Caco-2 (cell line): ENCODE measurements around the gene SORL1-AS1.

Experiments used
- BruUV-seq: library from RNA; stranded (reverse); fragments of 400-500 nt; replicated peaks from 2 replicates; lab custom pipeline; 2021; lab: Mats Ljungman, UMichigan
- CTCF ChIA-PET: fragments of 300-600 bp; sonication (Branson Sonifier 250); formaldehyde crosslinking; loops from one replicate; lab custom pipeline; 2022; ENCODE audit warnings: antibody characterized with exemption; lab: Charles Lee
- POLR2A ChIA-PET: fragments of 300-600 bp; sonication (Branson Sonifier 250); formaldehyde crosslinking; loops from one replicate; lab custom pipeline; 2022; ENCODE audit warnings: antibody characterized with exemption; lab: Charles Lee
- DNase-seq, 2 experiments: peaks; one replicate each; pipeline versions ENCODE4 v3.0.0 to v3.0.0-alpha.2; 2020 to 2022
- H3K27me3 ChIP-seq: replicated peaks from 2 replicates; pipeline ENCODE4 v1.6.0; 2011; ENCODE audit warnings: low read length; ENCODE audit not compliant: control insufficient read depth, insufficient read depth
- H3K36me3 ChIP-seq: 2 replicates; pipeline ENCODE4 v1.5.1; 2011; ENCODE audit warnings: low read length; ENCODE audit not compliant: control insufficient read depth, insufficient read depth
- H3K4me1 ChIP-seq: fragments of 250-450 bp; sonication (Bioruptor Pico); 2 replicates; pipeline ENCODE4 v1.5.1; 2020; ENCODE audit warnings: mild to moderate bottlenecking
- H3K4me3 ChIP-seq: 2 replicates; pipeline ENCODE4 v1.5.1; 2011; ENCODE audit warnings: low read depth, mild to moderate bottlenecking, control low read depth, low read length
- H3K9me3 ChIP-seq: fragments of 250-450 bp; sonication (Bioruptor Pico); 2 replicates; pipeline ENCODE4 v1.5.1; 2020; ENCODE audit warnings: mild to moderate bottlenecking, moderate library complexity
- H3K27ac Mint-ChIP-seq: one replicate; pipeline ENCODE4 v1.8.0; 2022; ENCODE audit warnings: mixed read lengths; ENCODE audit not compliant: unreplicated experiment
- H3K27me3 Mint-ChIP-seq: one replicate; pipeline ENCODE4 v1.8.0; 2022; ENCODE audit warnings: mixed read lengths; ENCODE audit not compliant: insufficient read depth, unreplicated experiment
- H3K36me3 Mint-ChIP-seq: one replicate; pipeline ENCODE4 v1.8.0; 2022; ENCODE audit warnings: mild to moderate bottlenecking, mixed read lengths; ENCODE audit not compliant: insufficient read depth, unreplicated experiment
- H3K4me1 Mint-ChIP-seq: one replicate; pipeline ENCODE4 v1.8.0; 2022; ENCODE audit warnings: low read depth, mixed read lengths; ENCODE audit not compliant: unreplicated experiment
- H3K4me3 Mint-ChIP-seq: one replicate; pipeline ENCODE4 v1.8.0; 2022; ENCODE audit warnings: mild to moderate bottlenecking, moderate library complexity, mixed read lengths; ENCODE audit not compliant: unreplicated experiment
- H3K9me3 Mint-ChIP-seq: one replicate; pipeline ENCODE4 v1.8.0; 2022; ENCODE audit warnings: mixed read lengths; ENCODE audit not compliant: unreplicated experiment
- intact Hi-C: fragments of 100-400 bp; cut with micrococcal nuclease; formaldehyde crosslinking; loops from one replicate; pipeline ENCODE4 v1.10.0; 2022; ENCODE audit not compliant: unreplicated experiment
- TF ChIP-seq, protein P1 (sequence below), 2 experiments: fragments of 200-600 bp in 1 of 2; IDR thresholded peaks; 1 replicate in 1 of 2; 2 replicates in 1 of 2; pipeline versions ENCODE4 v1.5.1 to v1.8.0; 2011 to 2022; ENCODE audit warnings: antibody characterized with exemption in 1 of 2, control low read depth in 1 of 2, inconsistent platforms in 1 of 2, low read depth in 1 of 2, low read length in 1 of 2, mild to moderate bottlenecking in 1 of 2, moderate library complexity in 1 of 2; ENCODE audit not compliant: insufficient read depth in 1 of 2, severe bottlenecking in 1 of 2, unreplicated experiment in 1 of 2

SORL1-AS1 gene

DNA sequence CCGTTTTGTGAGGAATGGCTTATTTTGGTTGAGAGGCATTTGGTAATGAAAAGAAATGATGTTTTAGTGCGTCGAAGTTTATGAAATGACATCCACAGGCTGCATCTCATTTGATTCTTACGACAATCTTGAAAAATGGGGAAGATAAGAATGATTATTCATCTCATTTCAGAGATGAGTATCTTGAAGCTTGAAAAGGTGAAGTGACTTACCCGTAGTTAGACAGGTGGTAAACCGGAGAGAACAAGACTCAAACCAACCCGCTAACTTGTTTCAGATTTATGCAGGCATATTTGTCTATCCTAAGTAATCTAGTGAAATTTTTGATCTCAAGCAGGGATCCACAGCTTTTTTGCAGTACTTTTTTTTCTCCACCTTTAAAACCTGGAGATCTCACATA lies 9.1 kb upstream of the SORL1-AS1 start:
- no TSS peak for BruUV-seq

GRCh38 chr11:121460941-121461514 lies 8.3 kb upstream of the SORL1-AS1 start:
- no peaks in the 10 kb centered on the region for H3K36me3 ChIP-seq
- Mint-ChIP-seq H3K27me3 (no peaks in the 10 kb centered on the region), H3K4me3 (no peak overlapping the region), H3K9me3 (no peaks in the 10 kb centered on the region), H3K27ac (no peak overlapping the region), H3K36me3 (no peaks in the 10 kb centered on the region), H3K4me1 (peaks cover 25% of the 10 kb centered on the region)
- BruUV-seq, result no TSS peak
- CTCF ChIA-PET, result no interaction called here
- no peak for DNase-seq
- POLR2A ChIA-PET, result no interaction called here
- no peaks in the 10 kb centered on the region for H3K9me3 ChIP-seq
- peaks cover 27% of the 10 kb centered on the region for H3K4me1 ChIP-seq
- H3K27me3 ChIP-seq, result no peaks in the 10 kb centered on the region
- intact Hi-C loops, result no loop called here
- no peak overlapping the region for H3K4me3 ChIP-seq
- TF ChIP-seq, protein P1, sequence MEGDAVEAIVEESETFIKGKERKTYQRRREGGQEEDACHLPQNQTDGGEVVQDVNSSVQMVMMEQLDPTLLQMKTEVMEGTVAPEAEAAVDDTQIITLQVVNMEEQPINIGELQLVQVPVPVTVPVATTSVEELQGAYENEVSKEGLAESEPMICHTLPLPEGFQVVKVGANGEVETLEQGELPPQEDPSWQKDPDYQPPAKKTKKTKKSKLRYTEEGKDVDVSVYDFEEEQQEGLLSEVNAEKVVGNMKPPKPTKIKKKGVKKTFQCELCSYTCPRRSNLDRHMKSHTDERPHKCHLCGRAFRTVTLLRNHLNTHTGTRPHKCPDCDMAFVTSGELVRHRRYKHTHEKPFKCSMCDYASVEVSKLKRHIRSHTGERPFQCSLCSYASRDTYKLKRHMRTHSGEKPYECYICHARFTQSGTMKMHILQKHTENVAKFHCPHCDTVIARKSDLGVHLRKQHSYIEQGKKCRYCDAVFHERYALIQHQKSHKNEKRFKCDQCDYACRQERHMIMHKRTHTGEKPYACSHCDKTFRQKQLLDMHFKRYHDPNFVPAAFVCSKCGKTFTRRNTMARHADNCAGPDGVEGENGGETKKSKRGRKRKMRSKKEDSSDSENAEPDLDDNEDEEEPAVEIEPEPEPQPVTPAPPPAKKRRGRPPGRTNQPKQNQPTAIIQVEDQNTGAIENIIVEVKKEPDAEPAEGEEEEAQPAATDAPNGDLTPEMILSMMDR (IDR thresholded peaks at IDR 0.05; ENCODE audit: insufficient read depth in 1 of 2, low read depth in 1 of 2, low read length in 1 of 2, severe bottlenecking in 1 of 2, unreplicated experiment in 1 of 2), result no peak

More for the DNA sequence above, 9.1 kb upstream of the SORL1-AS1 start:
- H3K4me3 ChIP-seq, result no peak overlapping the region
- no peaks in the 10 kb centered on the region for H3K9me3 Mint-ChIP-seq
- H3K4me1 ChIP-seq, result peaks cover 35% of the 10 kb centered on the region
- no peaks in the 10 kb centered on the region for H3K9me3 ChIP-seq
- H3K36me3 Mint-ChIP-seq, result no peaks in the 10 kb centered on the region
- intact Hi-C loops, result no loop called here
- H3K4me1 Mint-ChIP-seq, result peaks cover 31% of the 10 kb centered on the region
- DNase-seq, result no peak
- ChIA-PET CTCF (no interaction called here), POLR2A (no interaction called here)
- no peaks in the 10 kb centered on the region for H3K36me3 ChIP-seq
- H3K27me3 Mint-ChIP-seq, result no peaks in the 10 kb centered on the region
- TF ChIP-seq, protein P1 (IDR thresholded peaks at IDR 0.05; ENCODE audit: insufficient read depth in 1 of 2, low read depth in 1 of 2, low read length in 1 of 2, severe bottlenecking in 1 of 2, unreplicated experiment in 1 of 2), result no peak
- no peak overlapping the region for H3K27ac Mint-ChIP-seq
- H3K27me3 ChIP-seq, result no peaks in the 10 kb centered on the region
- H3K4me3 Mint-ChIP-seq, result no peak overlapping the region

DNA sequence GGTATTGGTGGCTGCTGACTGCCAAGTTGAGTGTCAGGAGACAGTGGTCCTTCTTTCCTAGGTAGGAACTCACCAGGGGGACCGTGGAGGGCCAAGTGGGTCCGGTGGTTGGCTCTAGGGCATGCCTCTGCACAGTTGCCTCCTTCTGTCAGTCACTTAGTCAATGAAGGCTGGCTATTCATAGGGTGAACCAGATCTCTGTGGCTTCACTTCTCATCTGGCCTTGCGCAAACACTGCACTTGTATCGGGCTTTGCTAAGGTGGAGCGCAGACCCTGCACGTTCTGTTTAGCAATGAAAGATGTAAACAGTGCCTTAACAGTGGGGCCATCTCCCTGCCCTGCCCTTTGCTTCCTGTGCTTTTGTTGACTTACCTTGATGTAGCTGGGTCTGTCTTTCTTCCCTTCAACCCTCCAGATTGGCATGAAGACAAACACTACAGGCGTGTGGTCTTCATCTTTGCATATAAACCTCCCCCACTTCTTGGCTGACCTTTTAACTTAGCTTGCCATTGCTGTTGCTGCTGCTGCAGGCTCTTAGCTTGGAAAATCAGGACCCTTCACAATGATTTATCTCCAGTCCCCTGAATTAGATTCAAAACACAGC lies 6.7 kb upstream of the SORL1-AS1 start:
- H3K4me3 Mint-ChIP-seq, result no peak overlapping the region
- peaks cover 19% of the 10 kb centered on the region for H3K4me1 Mint-ChIP-seq
- Histone ChIP-seq H3K36me3 (no peaks in the 10 kb centered on the region), H3K9me3 (no peaks in the 10 kb centered on the region), H3K4me3 (no peak overlapping the region), H3K27me3 (no peaks in the 10 kb centered on the region), H3K4me1 (peaks cover 16% of the 10 kb centered on the region)
- ChIA-PET CTCF (no interaction called here), POLR2A (no interaction called here)
- TF ChIP-seq, protein P1 (IDR thresholded peaks at IDR 0.05; ENCODE audit: insufficient read depth in 1 of 2, low read depth in 1 of 2, low read length in 1 of 2, severe bottlenecking in 1 of 2, unreplicated experiment in 1 of 2), result no peak
- no peak for DNase-seq
- H3K27me3 Mint-ChIP-seq, result no peaks in the 10 kb centered on the region
- no peaks in the 10 kb centered on the region for H3K9me3 Mint-ChIP-seq
- BruUV-seq, result no TSS peak
- no peak overlapping the region for H3K27ac Mint-ChIP-seq
- no peaks in the 10 kb centered on the region for H3K36me3 Mint-ChIP-seq
- intact Hi-C loops, result no loop called here
